RWPE1 (cell line): ENCODE results near the gene FBXL2.

ENCODE experiments used
- CTCF ChIA-PET: fragments of 350-600 bp; sonication (Branson Sonifier 250); formaldehyde crosslinking; extraction: SDS; loops from one replicate; lab custom pipeline; 2021; lab: Yijun Ruan, JAX
- POLR2A ChIA-PET: fragments of 400-600 bp; formaldehyde crosslinking; extraction: SDS; loops from one replicate; lab custom pipeline; 2020; ENCODE audit warnings: antibody characterized with exemption; ENCODE audit not compliant: low non-redundant PET; lab: Yijun Ruan, JAX
- DNase-seq: peaks from one replicate; pipeline ENCODE4 v3.0.0; 2012; ENCODE audit warnings: low spot score
- H3K27ac ChIP-seq: fragments of 450-650 bp; 2 replicates; pipeline ENCODE4 v1.5.1; 2017
- CTCF ChIP-seq: fragments of 450-650 bp; conservative IDR thresholded peaks from 2 replicates; pipeline ENCODE4 v1.5.1; 2017; ENCODE audit warnings: low read depth, mild to moderate bottlenecking

The FBXL2 gene

DNA sequence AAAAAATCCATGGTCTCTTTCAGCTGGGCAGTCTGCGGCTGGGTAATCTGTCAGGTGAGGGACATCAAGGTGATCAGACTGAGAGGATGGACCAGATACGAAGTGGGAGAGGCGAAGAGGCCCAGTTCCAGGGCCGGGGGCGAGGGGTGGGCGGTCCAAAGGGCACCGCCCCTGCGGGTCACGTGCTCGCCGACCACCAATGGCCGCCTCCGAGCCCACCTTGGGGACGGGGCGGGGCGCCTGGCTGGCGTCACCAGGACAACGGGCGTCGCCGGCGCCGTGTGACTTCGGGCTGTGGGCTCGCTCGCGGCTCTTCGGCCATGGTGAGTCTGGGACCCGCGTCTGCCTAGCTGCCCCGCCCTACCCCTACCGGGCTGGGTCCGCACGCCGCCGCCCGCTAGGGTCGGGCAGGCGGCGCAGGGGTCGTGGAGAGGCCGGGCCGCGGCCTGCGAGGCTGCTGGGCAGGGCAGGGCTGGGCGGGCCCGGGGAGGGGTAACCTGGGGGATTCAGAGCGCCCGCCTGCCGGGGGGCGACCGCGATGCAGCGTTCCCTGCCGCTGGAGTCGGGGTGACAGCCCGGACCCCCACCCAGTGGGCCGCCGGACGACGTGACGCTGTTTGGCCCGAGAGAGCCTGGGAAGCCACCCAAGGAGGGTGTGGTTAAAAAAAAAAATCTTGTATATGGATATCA, at the start of gene FBXL2:
FBXL2 (plus strand) TSS at position 250 of the 690 bp plus-strand sequence; CDS start at position 321, 71 bp downstream.
- CTCF ChIA-PET = no interaction called here
- peak; percentile 71 for DNase-seq
- POLR2A ChIA-PET = no interaction called here
- peak within 1 kb of the TSS; percentile 64 for H3K27ac ChIP-seq
- no peak for TF ChIP-seq CTCF

GRCh38 chr3:33229066-33229465, 48.2 kb upstream of the FBXL2 start:
- H3K27ac ChIP-seq = no peak overlapping the region
- ChIA-PET POLR2A (no interaction called here), CTCF (no interaction called here)
- no peak for TF ChIP-seq CTCF
- no peak for DNase-seq

GRCh38 chr3:33229947-33230346, 47.3 kb upstream of the FBXL2 start:
- H3K27ac ChIP-seq = no peak overlapping the region
- CTCF ChIA-PET = no interaction called here
- no peak for TF ChIP-seq CTCF
- DNase-seq = no peak
- POLR2A ChIA-PET = no interaction called here

- CTCF ChIA-PET = no interaction called here
- POLR2A ChIA-PET = no interaction called here
- no peak for DNase-seq
- no peak for TF ChIP-seq CTCF
- no peak overlapping the region for H3K27ac ChIP-seq
Observed at GRCh38 chr3:33231756-33232465, 45.3 kb upstream of the FBXL2 start.

- TF ChIP-seq CTCF = no peak
- POLR2A ChIA-PET = no interaction called here
- no peak overlapping the region for H3K27ac ChIP-seq
- DNase-seq = no peak
- CTCF ChIA-PET = no interaction called here
Observed at GRCh38 chr3:33233884-33234283, 43.4 kb upstream of the FBXL2 start.

DNA sequence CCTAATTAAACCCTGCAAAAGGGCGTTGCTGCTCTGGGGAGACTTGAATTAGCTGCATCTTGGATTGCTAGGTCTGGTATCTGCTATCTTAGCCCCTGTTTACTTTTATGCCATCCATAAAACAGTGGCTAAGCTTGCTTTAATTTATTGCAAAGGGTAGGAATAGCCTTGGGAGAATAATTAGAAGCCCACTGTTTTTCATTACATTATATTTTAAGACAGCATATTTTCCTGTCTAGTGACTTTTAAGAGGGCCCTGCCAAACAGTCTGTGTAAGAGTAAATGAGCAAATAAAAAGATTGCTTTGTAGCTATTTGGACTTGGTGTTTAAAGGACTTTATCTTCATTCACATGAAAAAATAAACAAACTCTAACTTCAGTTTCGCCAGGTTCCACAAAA, 41.2 kb upstream of the FBXL2 start:
- TF ChIP-seq CTCF = no peak
- CTCF ChIA-PET = no interaction called here
- POLR2A ChIA-PET = no interaction called here

More for the DNA sequence above, 41.2 kb upstream of the FBXL2 start:
- no peak overlapping the region for H3K27ac ChIP-seq
- no peak for DNase-seq
